AG04449 (cell line): ENCODE measurements around the gene REV3L.
"Not testable (repeated sequence)": the region's sequence is repeated elsewhere in the genome, so short reads cannot be mapped to it uniquely, and the experiment has no call there.

Experiments
- CTCF ChIA-PET: fragments of 350-600 bp; formaldehyde crosslinking; extraction: SDS; loops from one replicate; lab custom pipeline; 2021; ENCODE audit warnings: antibody characterized with exemption; lab: Yijun Ruan, JAX
- POLR2A ChIA-PET: fragments of 400-600, 350-600 bp; formaldehyde crosslinking; extraction: SDS; loops from one replicate; lab custom pipeline; 2020; ENCODE audit warnings: antibody characterized with exemption, inconsistent platforms; lab: Yijun Ruan, JAX
- DNase-seq: peaks from one replicate; pipeline ENCODE4 v3.0.0-alpha.2; 2010; ENCODE audit warnings: low read depth, low spot score
- H3K4me3 ChIP-seq: 2 replicates; pipeline ENCODE4 v1.5.1; 2011; ENCODE audit warnings: low read depth, mild to moderate bottlenecking, control low read depth, low read length
- TF ChIP-seq, protein P1 (sequence below): IDR thresholded peaks from one replicate; pipeline ENCODE4 v1.5.1; 2011; ENCODE audit warnings: mild to moderate bottlenecking, moderate library complexity, low read length, control low read depth, inconsistent platforms; ENCODE audit not compliant: insufficient read depth; ENCODE audit errors: missing control alignments

Gene REV3L

DNA sequence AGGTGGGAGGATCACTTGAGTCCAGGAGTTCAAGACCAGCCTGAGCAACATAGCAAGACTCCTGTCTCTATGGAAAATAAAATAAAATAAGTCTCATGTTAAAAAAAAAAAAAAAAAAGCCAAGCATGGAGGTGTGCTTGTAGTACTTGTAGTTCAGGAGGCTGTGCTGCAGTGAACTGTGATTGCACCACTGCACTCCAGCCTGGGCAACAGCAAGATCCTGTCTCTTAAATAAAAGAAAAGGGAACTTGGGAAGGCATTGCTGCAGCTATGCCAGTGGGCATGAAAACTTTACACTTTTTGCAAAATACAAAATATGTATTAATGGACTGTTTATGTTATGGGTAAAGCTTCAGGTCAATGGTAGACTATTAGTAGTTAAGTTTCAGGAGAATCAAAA, 37.5 kb upstream of the REV3L start:
- DNase-seq = no peak
- CTCF ChIA-PET = no interaction called here
- TF ChIP-seq, protein P1, sequence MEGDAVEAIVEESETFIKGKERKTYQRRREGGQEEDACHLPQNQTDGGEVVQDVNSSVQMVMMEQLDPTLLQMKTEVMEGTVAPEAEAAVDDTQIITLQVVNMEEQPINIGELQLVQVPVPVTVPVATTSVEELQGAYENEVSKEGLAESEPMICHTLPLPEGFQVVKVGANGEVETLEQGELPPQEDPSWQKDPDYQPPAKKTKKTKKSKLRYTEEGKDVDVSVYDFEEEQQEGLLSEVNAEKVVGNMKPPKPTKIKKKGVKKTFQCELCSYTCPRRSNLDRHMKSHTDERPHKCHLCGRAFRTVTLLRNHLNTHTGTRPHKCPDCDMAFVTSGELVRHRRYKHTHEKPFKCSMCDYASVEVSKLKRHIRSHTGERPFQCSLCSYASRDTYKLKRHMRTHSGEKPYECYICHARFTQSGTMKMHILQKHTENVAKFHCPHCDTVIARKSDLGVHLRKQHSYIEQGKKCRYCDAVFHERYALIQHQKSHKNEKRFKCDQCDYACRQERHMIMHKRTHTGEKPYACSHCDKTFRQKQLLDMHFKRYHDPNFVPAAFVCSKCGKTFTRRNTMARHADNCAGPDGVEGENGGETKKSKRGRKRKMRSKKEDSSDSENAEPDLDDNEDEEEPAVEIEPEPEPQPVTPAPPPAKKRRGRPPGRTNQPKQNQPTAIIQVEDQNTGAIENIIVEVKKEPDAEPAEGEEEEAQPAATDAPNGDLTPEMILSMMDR = no peak
- H3K4me3 ChIP-seq = no peak overlapping the region
- POLR2A ChIA-PET = no interaction called here

DNA sequence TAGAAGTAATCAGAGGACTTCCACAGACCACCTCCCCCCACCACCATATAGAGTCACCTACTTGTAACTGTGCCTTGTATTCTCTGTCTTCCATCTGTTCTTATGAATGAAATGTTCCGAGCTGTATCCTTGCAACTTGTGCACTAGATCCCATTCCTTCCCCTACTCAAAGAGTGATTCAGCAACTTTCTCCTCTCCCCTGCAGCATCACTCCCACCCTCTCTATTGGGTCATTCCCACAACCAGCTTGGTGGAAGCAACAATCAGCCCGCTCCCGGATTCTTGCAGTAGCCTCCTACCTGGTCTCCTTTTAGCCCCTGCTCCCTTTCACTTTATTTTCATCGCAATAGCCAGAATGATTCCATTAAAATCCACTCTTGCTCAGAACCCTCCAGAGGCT, 34.9 kb upstream of the REV3L start:
- no peak overlapping the region for H3K4me3 ChIP-seq
- POLR2A ChIA-PET = no interaction called here
- TF ChIP-seq, protein P1 = no peak
- no peak for DNase-seq
- CTCF ChIA-PET = interaction anchor here (1.8 kb wide), 1 partner anchor 9 kb away, joined by 8 read pairs; no protein-coding TSS in a partner anchor

DNA sequence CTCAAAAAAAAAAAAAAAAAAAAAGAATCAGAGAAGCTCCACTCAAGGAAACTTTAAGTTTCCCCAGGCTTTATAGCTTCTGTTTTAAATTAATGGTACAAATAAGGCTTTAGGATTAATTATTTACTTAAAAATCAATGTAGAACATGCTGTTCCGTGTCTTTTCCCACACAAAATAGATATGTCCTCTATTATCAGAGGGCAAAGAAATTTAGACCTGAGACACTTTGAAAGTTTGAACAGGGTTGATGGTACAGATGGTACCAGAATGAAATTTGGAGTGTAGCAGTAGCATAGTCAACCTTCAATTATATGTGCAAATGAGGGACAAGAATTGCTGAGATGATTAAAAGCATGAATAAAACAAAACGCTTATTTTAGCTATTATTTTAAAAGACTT, 32.2 kb upstream of the REV3L start:
- DNase-seq = no peak
- H3K4me3 ChIP-seq = no peak overlapping the region
- TF ChIP-seq, protein P1 = no peak
- ChIA-PET POLR2A (no interaction called here), CTCF (no interaction called here)

DNA sequence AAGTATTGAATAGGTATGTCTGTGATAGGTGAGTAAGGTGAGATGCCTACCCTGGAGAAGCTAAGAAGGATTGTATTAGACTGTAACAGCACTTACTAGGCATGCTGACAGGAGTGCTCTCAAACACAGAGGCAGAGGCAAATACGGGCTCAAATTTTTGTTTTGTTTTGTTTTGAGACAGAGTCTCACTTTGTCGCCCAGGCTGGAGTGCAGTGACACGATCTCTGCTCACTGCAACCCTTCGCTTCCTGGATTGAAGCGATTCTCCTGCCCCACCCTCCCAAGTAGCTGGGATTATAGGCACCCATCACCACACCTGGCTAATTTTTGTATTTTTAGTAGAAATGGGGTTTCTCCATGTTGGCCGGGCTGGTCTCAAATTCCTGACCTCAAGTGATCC, 31.5 kb upstream of the REV3L start:
- CTCF ChIA-PET, POLR2A ChIA-PET, DNase-seq, H3K4me3 ChIP-seq: not testable (repeated sequence)

DNA sequence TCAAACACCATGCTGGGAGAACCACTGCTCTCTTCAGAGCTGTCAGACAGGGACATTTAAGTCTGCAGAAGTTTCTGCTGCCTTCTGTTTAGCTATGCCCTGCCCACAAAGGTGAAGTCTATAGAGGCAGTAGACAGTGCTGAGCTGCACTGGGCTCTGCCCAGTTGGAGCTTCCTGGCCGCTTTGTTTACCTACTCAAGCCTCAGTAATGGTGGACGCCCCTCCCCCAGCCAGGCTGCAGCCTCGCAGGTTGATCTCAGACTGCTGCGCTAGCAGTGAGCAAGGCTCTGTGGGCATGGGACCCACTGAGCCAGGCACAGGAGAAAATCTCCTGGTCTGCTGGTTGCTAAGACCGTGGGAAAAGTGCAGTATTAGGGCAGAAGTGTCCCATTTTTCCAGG, 24.2 kb upstream of the REV3L start:
- DNase-seq, CTCF ChIA-PET, H3K4me3 ChIP-seq, POLR2A ChIA-PET: not testable (repeated sequence)

DNA sequence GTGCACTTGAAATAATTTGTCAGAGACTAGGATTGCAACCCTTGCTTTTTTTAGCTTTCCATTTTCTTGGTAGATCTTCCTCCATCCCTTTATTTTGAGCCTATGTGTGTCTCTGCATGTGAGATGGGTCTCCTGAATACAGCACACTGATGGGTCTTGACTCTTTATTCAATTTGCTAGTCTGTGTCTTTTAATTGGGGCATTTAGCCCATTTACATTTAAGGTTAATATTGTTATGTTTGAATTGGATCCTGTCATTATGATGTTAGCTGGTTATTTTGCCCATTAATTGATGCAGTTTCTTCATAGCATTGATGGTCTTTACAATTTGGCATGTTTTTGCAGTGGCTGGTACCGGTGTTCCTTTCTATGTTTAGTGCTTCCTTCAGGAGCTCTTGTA, 22.5 kb upstream of the REV3L start:
- DNase-seq, CTCF ChIA-PET, POLR2A ChIA-PET, H3K4me3 ChIP-seq: not testable (repeated sequence)

DNA sequence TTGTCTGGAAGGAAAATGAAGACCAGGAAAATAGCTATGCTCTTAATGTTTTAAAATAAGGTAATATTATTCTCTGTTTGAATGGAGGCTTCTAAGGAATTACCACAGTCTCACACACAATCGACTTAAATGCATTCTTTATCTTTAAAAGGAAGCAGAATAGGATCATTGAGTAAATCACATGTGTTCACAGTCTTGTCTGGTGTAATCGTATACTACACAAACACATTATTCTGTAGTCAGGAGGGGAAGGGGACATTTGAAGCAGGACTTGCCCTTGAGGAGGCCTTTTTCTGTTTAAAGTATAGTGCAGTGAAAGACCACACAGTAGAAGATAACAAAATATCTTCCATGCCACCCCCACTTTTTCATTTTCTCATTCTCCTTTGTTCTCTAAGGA, 20.6 kb upstream of the REV3L start:
- CTCF ChIA-PET = interaction anchor here (2.1 kb wide), 1 partner anchor 9 kb away, joined by 4 read pairs; no protein-coding TSS in a partner anchor
- H3K4me3 ChIP-seq = no peak overlapping the region
- no peak for DNase-seq
- TF ChIP-seq, protein P1 = no peak
- POLR2A ChIA-PET = no interaction called here

DNA sequence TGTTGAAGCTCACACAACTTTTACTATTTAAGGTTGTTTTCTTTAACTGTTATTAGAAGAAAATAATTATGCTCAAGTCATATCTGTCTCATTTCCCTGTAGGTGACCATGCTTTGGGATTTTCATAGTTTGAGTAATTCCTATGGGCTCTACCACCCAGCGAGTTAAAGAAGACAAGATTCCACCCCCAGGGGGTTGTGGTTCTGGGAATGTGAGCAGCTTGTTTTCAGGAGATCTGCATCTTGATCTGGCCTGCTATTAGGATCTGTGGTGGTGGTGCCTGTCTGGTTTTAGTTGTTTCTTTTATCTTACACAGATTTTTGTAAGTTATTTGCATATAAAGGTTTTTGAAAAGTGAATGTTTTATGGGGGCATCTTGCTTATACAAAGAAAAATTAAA, 20.2 kb upstream of the REV3L start:
- peak; percentile 44 for DNase-seq
- TF ChIP-seq, protein P1 = no peak
- no peak overlapping the region for H3K4me3 ChIP-seq
- ChIA-PET CTCF (interaction anchor here (1.4 to 2.1 kb wide), 2 partner anchors 8 to 25 kb away, joined by 4 read pairs; no protein-coding TSS in a partner anchor), POLR2A (no interaction called here)
